ENCODE measurements around the gene C3orf22. TPM values are rescaled to one million over a fixed set of nuclear protein-coding genes. Genes with fewer than 3 reads are reported as not detected.

C3orf22 gene
- total RNA-seq, 2 experiments from 2014 or later = not detected

DNA sequence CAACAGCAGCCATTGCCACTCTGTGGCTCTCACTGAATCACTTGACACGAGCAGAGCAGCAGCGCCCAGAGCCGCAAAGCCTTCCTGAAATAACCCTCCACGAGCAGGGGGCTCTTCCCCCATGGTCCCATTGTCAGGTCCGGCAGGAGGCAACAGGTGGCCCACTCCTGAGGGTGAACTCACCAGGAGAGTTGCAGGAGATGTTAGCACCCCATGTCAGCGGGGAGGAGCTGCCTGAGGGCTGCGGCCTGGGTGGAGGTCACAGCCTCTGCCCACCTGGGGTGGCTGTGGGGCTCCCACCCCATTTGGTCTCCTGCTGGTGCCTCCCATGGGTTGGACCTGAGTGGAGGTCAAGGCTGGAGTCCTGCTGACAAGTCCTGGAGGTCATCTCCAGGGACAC lies 12.3 kb upstream of the C3orf22 start:
- intact Hi-C loops (cut with DNase I, micrococcal nuclease) = no loop called here
- no peak overlapping the region for H3K27ac Mint-ChIP-seq
- no peak overlapping the region for H3K4me3 ChIP-seq (ENCODE audit: low read length)
- H3K9me3 ChIP-seq (ENCODE audit: control insufficient read depth in 1 of 2, insufficient read depth in 1 of 2, low read length in 2 of 2) = no peaks in the 10 kb centered on the region
- no peaks in the 10 kb centered on the region for H3K9me3 Mint-ChIP-seq
- TF ChIP-seq, protein P1, sequence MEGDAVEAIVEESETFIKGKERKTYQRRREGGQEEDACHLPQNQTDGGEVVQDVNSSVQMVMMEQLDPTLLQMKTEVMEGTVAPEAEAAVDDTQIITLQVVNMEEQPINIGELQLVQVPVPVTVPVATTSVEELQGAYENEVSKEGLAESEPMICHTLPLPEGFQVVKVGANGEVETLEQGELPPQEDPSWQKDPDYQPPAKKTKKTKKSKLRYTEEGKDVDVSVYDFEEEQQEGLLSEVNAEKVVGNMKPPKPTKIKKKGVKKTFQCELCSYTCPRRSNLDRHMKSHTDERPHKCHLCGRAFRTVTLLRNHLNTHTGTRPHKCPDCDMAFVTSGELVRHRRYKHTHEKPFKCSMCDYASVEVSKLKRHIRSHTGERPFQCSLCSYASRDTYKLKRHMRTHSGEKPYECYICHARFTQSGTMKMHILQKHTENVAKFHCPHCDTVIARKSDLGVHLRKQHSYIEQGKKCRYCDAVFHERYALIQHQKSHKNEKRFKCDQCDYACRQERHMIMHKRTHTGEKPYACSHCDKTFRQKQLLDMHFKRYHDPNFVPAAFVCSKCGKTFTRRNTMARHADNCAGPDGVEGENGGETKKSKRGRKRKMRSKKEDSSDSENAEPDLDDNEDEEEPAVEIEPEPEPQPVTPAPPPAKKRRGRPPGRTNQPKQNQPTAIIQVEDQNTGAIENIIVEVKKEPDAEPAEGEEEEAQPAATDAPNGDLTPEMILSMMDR (IDR thresholded peaks at IDR 0.05) = no peak
- ChIA-PET POLR2A (no interaction called here), CTCF (no interaction called here)
- DNase-seq (no peak), ATAC-seq (ENCODE audit: poor library complexity) (no peak)
- H3K36me3 ChIP-seq (ENCODE audit: insufficient read depth, low read length) = no peaks in the 10 kb centered on the region
- H3K27me3 ChIP-seq (ENCODE audit: control insufficient read depth in 1 of 2, insufficient read depth in 2 of 2, low read length in 2 of 2) = no peaks in the 10 kb centered on the region
- H3K36me3 Mint-ChIP-seq (ENCODE audit: low read depth) = no peaks in the 10 kb centered on the region
- H3K27ac ChIP-seq (ENCODE audit: low read depth in 1 of 2, low read length in 2 of 2) = no peak overlapping the region
- H3K4me3 Mint-ChIP-seq = no peak overlapping the region
- H3K4me1 ChIP-seq (ENCODE audit: insufficient read depth, low read length) = no peaks in the 10 kb centered on the region
- H3K27me3 Mint-ChIP-seq = peaks cover 26% of the 10 kb centered on the region
- no peaks in the 10 kb centered on the region for H3K4me1 Mint-ChIP-seq (ENCODE audit: low read depth)

DNA sequence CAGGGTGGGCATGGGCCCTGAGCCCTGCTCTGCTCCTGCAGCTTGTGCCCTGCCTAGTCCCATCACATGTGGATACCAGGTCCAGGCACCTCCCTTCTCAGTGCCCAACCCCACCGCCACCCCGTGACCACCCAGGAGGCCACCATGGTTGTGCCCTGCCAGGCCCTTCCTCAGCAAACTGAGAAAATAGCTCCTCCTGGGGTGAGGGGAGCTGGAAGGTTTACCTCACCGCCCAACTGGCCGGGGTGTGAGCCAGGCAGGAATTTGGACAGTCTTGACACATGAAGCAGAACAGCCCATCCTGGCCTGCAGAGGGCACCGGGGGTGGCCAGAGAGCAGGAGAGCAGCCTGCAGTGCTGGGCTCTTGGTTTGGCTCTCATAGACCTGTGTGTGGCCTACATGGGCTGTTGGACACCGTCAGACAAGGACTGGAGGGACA lies 11.4 kb upstream of the C3orf22 start:
- Mint-ChIP-seq H3K4me1 (ENCODE audit: low read depth) (no peaks in the 10 kb centered on the region), H3K27ac (no peak overlapping the region), H3K27me3 (peaks cover 24% of the 10 kb centered on the region), H3K9me3 (no peaks in the 10 kb centered on the region), H3K36me3 (ENCODE audit: low read depth) (no peaks in the 10 kb centered on the region), H3K4me3 (no peak overlapping the region)
- DNase-seq (no peak), ATAC-seq (ENCODE audit: poor library complexity) (no peak)
- Histone ChIP-seq H3K4me3 (ENCODE audit: low read length) (no peak overlapping the region), H3K4me1 (ENCODE audit: insufficient read depth, low read length) (no peaks in the 10 kb centered on the region), H3K36me3 (ENCODE audit: insufficient read depth, low read length) (no peaks in the 10 kb centered on the region), H3K27ac (ENCODE audit: low read depth in 1 of 2, low read length in 2 of 2) (no peak overlapping the region), H3K27me3 (ENCODE audit: control insufficient read depth in 1 of 2, insufficient read depth in 2 of 2, low read length in 2 of 2) (no peaks in the 10 kb centered on the region), H3K9me3 (ENCODE audit: control insufficient read depth in 1 of 2, insufficient read depth in 1 of 2, low read length in 2 of 2) (no peaks in the 10 kb centered on the region)
- POLR2A ChIA-PET = no interaction called here
- intact Hi-C loops (cut with DNase I, micrococcal nuclease) = no loop called here
- CTCF ChIA-PET = no interaction called here
- TF ChIP-seq, protein P1 (IDR thresholded peaks at IDR 0.05) = no peak

DNA sequence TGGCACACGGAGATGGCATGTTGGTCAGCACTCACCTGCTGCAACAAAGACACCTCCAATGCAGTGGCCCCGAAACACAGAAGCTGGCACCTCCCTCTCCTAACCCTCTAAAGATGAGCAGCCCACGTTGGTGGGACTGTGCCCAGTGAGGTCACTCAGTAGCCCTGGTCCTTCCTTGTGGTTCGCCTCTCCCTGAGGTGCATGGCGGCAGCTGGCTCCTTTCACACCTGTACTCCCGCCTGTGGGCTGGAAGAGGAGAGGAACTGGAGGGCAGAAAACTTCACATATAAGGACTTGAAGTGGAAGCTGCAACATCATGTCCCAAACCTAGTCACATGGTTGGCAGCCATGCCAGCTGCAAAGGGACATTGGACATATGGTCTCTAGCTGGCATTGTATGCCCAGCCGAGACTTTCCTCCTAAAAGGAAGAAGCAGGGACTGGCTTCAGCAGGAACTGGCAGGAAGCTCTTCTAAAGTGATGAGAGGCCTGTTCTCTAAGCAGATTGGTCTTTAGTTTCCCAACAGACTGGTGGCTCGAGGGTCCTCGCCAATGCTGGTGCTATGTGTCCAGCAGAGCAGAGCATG lies 10.8 kb upstream of the C3orf22 start:
- no peaks in the 10 kb centered on the region for H3K36me3 Mint-ChIP-seq (ENCODE audit: low read depth)
- Histone ChIP-seq H3K36me3 (ENCODE audit: insufficient read depth, low read length) (no peaks in the 10 kb centered on the region), H3K4me1 (ENCODE audit: insufficient read depth, low read length) (no peaks in the 10 kb centered on the region), H3K9me3 (ENCODE audit: control insufficient read depth in 1 of 2, insufficient read depth in 1 of 2, low read length in 2 of 2) (no peaks in the 10 kb centered on the region), H3K4me3 (ENCODE audit: low read length) (no peak overlapping the region), H3K27me3 (ENCODE audit: control insufficient read depth in 1 of 2, insufficient read depth in 2 of 2, low read length in 2 of 2) (no peaks in the 10 kb centered on the region), H3K27ac (ENCODE audit: low read depth in 1 of 2, low read length in 2 of 2) (no peak overlapping the region)
- no peaks in the 10 kb centered on the region for H3K4me1 Mint-ChIP-seq (ENCODE audit: low read depth)
- H3K27ac Mint-ChIP-seq = no peak overlapping the region
- no peaks in the 10 kb centered on the region for H3K9me3 Mint-ChIP-seq
- peaks cover 21% of the 10 kb centered on the region for H3K27me3 Mint-ChIP-seq
- no peak overlapping the region for H3K4me3 Mint-ChIP-seq
- TF ChIP-seq, protein P1 (IDR thresholded peaks at IDR 0.05) = no peak
- ChIA-PET CTCF (no interaction called here), POLR2A (no interaction called here)
- ATAC-seq (ENCODE audit: poor library complexity) (no peak), DNase-seq (no peak)
- intact Hi-C loops (cut with DNase I, micrococcal nuclease) = no loop called here

All from CD4-positive, alpha-beta T cell (primary cell).